ENCODE results near the gene IDUA. TPM values are rescaled to one million over a fixed set of nuclear protein-coding genes. Genes with fewer than 3 reads are reported as not detected.

Gene IDUA
- total RNA-seq, 4 donors from 2014 or later = 23.9 to 79.4 (median 52.9) TPM

- no peak for DNase-seq (ENCODE audit: low spot score in 2 of 2)
- Histone ChIP-seq H3K36me3 (peaks cover 0 to 97% (median 0%) of the 10 kb centered on the region in 3 donors), H3K9me3 (no peaks in the 10 kb centered on the region), H3K27ac (no peak overlapping the region), H3K27me3 (no peaks in the 10 kb centered on the region), H3K4me3 (no peak overlapping the region), H3K4me1 (no peaks in the 10 kb centered on the region)
- TF ChIP-seq CTCF (IDR thresholded peaks at IDR 0.05) = no peak
- no peak for TF ChIP-seq EP300 (IDR thresholded peaks at IDR 0.05)
- TF ChIP-seq POLR2A (IDR thresholded peaks at IDR 0.05) = no peak
- 89 to 92% methylated on average over 17 of the region's 17 CpGs for WGBS, 2 donors
Measured at GRCh38 chr4:954211-955020, 32.4 kb upstream of the IDUA start.

- H3K4me1 ChIP-seq = no peaks in the 10 kb centered on the region
- WGBS, 2 donors = 89 to 100% methylated on average over 15 to 27 of the region's 33 CpGs
- H3K4me3 ChIP-seq = no peak overlapping the region
- H3K27me3 ChIP-seq = no peaks in the 10 kb centered on the region
- peaks cover 0 to 98% (median 0%) of the 10 kb centered on the region in 3 donors for H3K36me3 ChIP-seq
- TF ChIP-seq CTCF (IDR thresholded peaks at IDR 0.05) (no peak), EP300 (IDR thresholded peaks at IDR 0.05) (no peak), POLR2A (IDR thresholded peaks at IDR 0.05) (no peak)
- no peak overlapping the region for H3K27ac ChIP-seq
- no peaks in the 10 kb centered on the region for H3K9me3 ChIP-seq
- DNase-seq (ENCODE audit: low spot score in 2 of 2) = no peak
Measured at GRCh38 chr4:955161-955921, 31.5 kb upstream of the IDUA start.

- DNase-seq (ENCODE audit: low spot score in 2 of 2) = no peak
- Histone ChIP-seq H3K36me3 (peaks cover 0 to 98% (median 0%) of the 10 kb centered on the region in 3 donors), H3K27ac (no peak overlapping the region), H3K9me3 (no peaks in the 10 kb centered on the region), H3K27me3 (no peaks in the 10 kb centered on the region), H3K4me1 (no peaks in the 10 kb centered on the region), H3K4me3 (no peak overlapping the region)
- no peak for TF ChIP-seq POLR2A (IDR thresholded peaks at IDR 0.05)
- no peak for TF ChIP-seq EP300 (IDR thresholded peaks at IDR 0.05)
- no peak for TF ChIP-seq CTCF (IDR thresholded peaks at IDR 0.05)
- WGBS, 2 donors = 73 to 83% methylated on average over 12 of the region's 12 CpGs
Measured at GRCh38 chr4:955931-956381, 30.9 kb upstream of the IDUA start.

- H3K4me1 ChIP-seq = no peaks in the 10 kb centered on the region
- no peak for TF ChIP-seq EP300 (IDR thresholded peaks at IDR 0.05)
- TF ChIP-seq POLR2A (IDR thresholded peaks at IDR 0.05) = no peak
- no peak for TF ChIP-seq CTCF (IDR thresholded peaks at IDR 0.05)
- H3K36me3 ChIP-seq = peaks cover 0 to 99% (median 0%) of the 10 kb centered on the region in 3 donors
- DNase-seq (ENCODE audit: low spot score in 2 of 2) = no peak
- H3K27me3 ChIP-seq = no peaks in the 10 kb centered on the region
- no peaks in the 10 kb centered on the region for H3K9me3 ChIP-seq
- H3K27ac ChIP-seq = no peak overlapping the region
- 80% methylated on average over 13 to 14 of the region's 14 CpGs for WGBS, 2 donors
- no peak overlapping the region for H3K4me3 ChIP-seq
Measured at GRCh38 chr4:956531-957230, 30.2 kb upstream of the IDUA start.

Data from tibial nerve (tissue), 4 donors.